Gastroesophageal sphincter (tissue), 4 donors: ENCODE data around the gene RNF40. TPM values are rescaled to one million over a fixed set of nuclear protein-coding genes. Genes with fewer than 3 reads are reported as not detected.

Experiments
- ATAC-seq: fragments of 150-250 bp; one replicate; pipeline ENCODE4 v1.9.1; 2016; ENCODE audit warnings: mild to moderate bottlenecking, moderate library complexity
- H3K27ac ChIP-seq, 4 donors: fragments of 200-600 bp; sonication (generic) in 3 of 4; 1 replicate in 3 of 4; 2 replicates in 1 of 4; pipeline ENCODE4 v1.5.1; 2016 to 2019
- H3K27me3 ChIP-seq: fragments of 200-600 bp; sonication (generic); one replicate; pipeline ENCODE4 v1.5.1; 2019
- H3K36me3 ChIP-seq, 2 donors: fragments of 200-600 bp; sonication (generic); one replicate each; pipeline ENCODE4 v1.5.1; 2019; ENCODE audit warnings: control low read depth in 1 of 2
- H3K4me1 ChIP-seq, 3 donors: fragments of 200-600 bp; sonication (generic); 1 replicate in 2 of 3; 2 replicates in 1 of 3; pipeline ENCODE4 v1.5.1; 2016 to 2019; ENCODE audit warnings: control low read depth in 2 of 3
- H3K4me3 ChIP-seq, 2 donors: fragments of 200-600 bp; sonication (generic); one replicate each; pipeline ENCODE4 v1.5.1; 2019; ENCODE audit warnings: mild to moderate bottlenecking in 1 of 2, moderate library complexity in 1 of 2
- H3K9me3 ChIP-seq, 3 donors: fragments of 200-600 bp; sonication (generic); one replicate each; pipeline ENCODE4 v1.5.1; 2017 to 2019; ENCODE audit warnings: control low read depth in 2 of 3
- EP300 ChIP-seq: sonication (generic); formaldehyde crosslinking; IDR thresholded peaks from one replicate; pipeline ENCODE4 v1.6.1; 2017; ENCODE audit warnings: antibody characterized with exemption, mild to moderate bottlenecking
- POLR2A ChIP-seq, 2 donors: fragments of 450-650 bp; IDR thresholded peaks; one replicate each; pipeline ENCODE4 v1.6.1; 2017; ENCODE audit warnings: antibody characterized with exemption in 2 of 2, mild to moderate bottlenecking in 2 of 2, moderate library complexity in 1 of 2
- POLR2AphosphoS5 ChIP-seq: sonication (generic); formaldehyde crosslinking; IDR thresholded peaks from one replicate; pipeline ENCODE4 v1.6.1; 2017; ENCODE audit warnings: antibody characterized with exemption
- WGBS, 2 donors: methylation state at CpG; one replicate each; pipeline ENCODE4 v1.1.5; 2018; ENCODE audit warnings: low coverage in 1 of 2; 5-methylcytosine and 5-hydroxymethylcytosine counted together
- total RNA-seq, 4 donors: library from RNA; depleted of rRNA; stranded (reverse); fragments of >200 nt; gene quantifications; one replicate each; pipeline ENCODE4 v1.1.0, GENCODE V29; 2016
- TF ChIP-seq, protein P1 (sequence below), 4 experiments: fragments of 200-600 bp in 2 of 4; fragments of 450-650 bp in 2 of 4; sonication (generic) in 1 of 4; IDR thresholded peaks; one replicate each; pipeline ENCODE4 v1.5.1; 2017 to 2019; ENCODE audit warnings: antibody characterized with exemption in 4 of 4, mild to moderate bottlenecking in 2 of 4, moderate library complexity in 2 of 4

Gene RNF40
- total RNA-seq, 4 donors from 2014 or later, result 76.4 to 108 (median 80.6) TPM

DNA sequence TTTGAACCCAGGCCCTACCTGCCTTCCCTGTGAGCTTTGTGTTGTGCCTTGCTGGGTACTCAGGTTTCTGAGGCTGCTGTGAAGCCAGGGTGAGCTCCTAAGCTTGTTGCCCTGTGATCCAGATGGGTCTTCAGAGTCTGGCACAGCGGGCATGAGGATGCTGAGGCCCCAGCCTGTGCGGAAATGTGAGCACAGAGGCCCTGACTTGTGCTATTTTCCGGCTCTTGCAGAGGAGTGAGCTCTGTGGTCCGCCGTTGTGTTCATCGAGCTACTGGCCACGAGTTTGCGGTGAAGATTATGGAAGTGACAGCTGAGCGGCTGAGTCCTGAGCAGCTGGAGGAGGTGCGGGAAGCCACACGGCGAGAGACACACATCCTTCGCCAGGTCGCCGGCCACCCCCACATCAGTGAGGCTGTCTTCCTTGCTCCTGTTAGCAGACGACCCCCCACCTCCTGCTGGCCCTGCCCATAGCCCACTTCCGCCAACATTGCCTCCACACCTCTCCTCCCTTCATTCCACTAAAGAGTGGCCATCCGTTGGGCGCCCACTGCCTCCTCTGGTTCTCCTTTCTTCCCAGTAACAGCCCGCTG is 11.2 kb upstream of the RNF40 start:
- no peaks in the 10 kb centered on the region for H3K9me3 ChIP-seq
- 80 to 90% methylated on average over 3 of the region's 20 CpGs for WGBS, 2 donors
- peaks cover 0 to 22% (median 5%) of the 10 kb centered on the region in 3 donors for H3K4me1 ChIP-seq
- no peak overlapping the region for H3K4me3 ChIP-seq
- TF ChIP-seq EP300 (no peak), POLR2AphosphoS5 (no peak), POLR2A (IDR thresholded peaks at IDR 0.05) (no peak)
- TF ChIP-seq, protein P1, sequence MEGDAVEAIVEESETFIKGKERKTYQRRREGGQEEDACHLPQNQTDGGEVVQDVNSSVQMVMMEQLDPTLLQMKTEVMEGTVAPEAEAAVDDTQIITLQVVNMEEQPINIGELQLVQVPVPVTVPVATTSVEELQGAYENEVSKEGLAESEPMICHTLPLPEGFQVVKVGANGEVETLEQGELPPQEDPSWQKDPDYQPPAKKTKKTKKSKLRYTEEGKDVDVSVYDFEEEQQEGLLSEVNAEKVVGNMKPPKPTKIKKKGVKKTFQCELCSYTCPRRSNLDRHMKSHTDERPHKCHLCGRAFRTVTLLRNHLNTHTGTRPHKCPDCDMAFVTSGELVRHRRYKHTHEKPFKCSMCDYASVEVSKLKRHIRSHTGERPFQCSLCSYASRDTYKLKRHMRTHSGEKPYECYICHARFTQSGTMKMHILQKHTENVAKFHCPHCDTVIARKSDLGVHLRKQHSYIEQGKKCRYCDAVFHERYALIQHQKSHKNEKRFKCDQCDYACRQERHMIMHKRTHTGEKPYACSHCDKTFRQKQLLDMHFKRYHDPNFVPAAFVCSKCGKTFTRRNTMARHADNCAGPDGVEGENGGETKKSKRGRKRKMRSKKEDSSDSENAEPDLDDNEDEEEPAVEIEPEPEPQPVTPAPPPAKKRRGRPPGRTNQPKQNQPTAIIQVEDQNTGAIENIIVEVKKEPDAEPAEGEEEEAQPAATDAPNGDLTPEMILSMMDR (IDR thresholded peaks at IDR 0.05), result no peak
- no peaks in the 10 kb centered on the region for H3K27me3 ChIP-seq
- peaks cover 0 to 55% of the 10 kb centered on the region in 2 donors for H3K36me3 ChIP-seq
- no peak overlapping the region for H3K27ac ChIP-seq
- ATAC-seq, result no peak

DNA sequence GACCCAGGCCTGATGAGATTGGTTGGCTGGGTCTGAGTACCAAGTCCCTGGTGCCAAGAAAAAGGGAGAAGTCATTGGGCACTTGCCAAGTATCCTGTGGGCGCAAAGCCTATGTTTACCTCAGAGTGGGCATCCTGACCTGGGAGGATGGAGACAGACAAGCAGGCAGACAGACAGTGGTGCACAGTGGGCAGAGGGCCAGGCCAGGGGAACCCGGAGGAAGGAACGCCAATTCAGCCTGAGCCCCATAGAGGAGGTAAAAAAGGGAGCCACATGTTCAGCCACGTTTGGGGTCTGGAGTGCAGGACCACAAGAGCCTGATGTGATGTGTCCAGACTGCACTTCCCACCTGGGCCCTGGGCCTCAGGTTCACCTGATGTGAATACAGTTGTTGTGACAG is 8.5 kb upstream of the RNF40 start:
- peaks cover 0 to 80% of the 10 kb centered on the region in 2 donors for H3K36me3 ChIP-seq
- no peak overlapping the region for H3K27ac ChIP-seq

DNA sequence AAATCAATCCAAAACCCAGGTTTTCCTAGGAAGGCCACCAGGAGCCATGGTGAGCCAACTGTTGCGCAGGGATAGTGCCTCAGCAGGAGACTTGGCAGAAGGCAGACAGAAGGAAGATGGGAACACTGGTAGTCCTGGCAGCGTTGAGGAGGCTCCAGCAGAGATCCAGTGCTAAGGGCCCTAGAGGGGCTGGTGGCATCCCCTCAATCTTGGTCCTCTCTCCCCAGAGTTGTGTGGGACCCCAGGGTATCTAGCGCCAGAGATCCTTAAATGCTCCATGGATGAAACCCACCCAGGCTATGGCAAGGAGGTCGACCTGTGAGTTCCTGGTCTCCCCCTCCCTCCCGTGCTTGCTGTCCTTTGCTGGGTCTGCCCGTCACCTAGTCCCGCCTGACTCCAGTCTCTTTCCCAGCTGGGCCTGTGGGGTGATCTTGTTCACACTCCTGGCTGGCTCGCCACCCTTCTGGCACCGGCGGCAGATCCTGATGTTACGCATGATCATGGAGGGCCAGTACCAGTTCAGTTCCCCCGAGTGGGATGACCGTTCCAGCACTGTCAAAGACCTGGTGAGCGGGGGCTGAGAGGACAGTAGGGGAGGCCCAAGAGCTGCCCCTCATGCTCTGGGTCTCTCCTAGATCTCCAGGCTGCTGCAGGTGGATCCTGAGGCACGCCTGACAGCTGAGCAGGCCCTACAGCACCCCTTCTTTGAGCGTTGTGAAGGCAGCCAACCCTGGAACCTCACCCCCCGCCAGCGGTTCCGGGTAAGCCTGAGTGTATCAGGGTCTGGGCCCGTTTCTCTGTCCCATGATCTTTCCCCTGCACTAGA is 6.0 kb upstream of the RNF40 start:
- ATAC-seq, result no peak

More for the DNA sequence above, 8.5 kb upstream of the RNF40 start:
- ATAC-seq, result no peak
- TF ChIP-seq, protein P1 (IDR thresholded peaks at IDR 0.05), result no peak
- no peak for TF ChIP-seq POLR2AphosphoS5
- no peak for TF ChIP-seq EP300
- TF ChIP-seq POLR2A (IDR thresholded peaks at IDR 0.05), result no peak
- H3K9me3 ChIP-seq, result no peaks in the 10 kb centered on the region
- peaks cover 0 to 14% (median 0%) of the 10 kb centered on the region in 3 donors for H3K4me1 ChIP-seq
- WGBS, 2 donors, result 32% methylated on average over 3 of the region's 4 CpGs; no CpG with 5 or more reads in 1 of the 2 donors
- H3K27me3 ChIP-seq, result no peaks in the 10 kb centered on the region
- no peak overlapping the region for H3K4me3 ChIP-seq

DNA sequence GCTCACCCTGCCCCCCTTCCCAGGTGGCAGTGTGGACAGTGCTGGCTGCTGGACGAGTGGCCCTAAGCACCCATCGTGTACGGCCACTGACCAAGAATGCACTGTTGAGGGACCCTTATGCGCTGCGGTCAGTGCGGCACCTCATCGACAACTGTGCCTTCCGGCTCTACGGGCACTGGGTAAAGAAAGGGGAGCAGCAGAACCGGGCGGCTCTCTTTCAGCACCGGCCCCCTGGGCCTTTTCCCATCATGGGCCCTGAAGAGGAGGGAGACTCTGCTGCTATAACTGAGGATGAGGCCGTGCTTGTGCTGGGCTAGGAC is 5.4 kb upstream of the RNF40 start:
- H3K4me1 ChIP-seq, result peaks cover 0 to 14% (median 8%) of the 10 kb centered on the region in 3 donors
- H3K27ac ChIP-seq, result no peak overlapping the region
- ATAC-seq, result no peak
- no peak for TF ChIP-seq POLR2AphosphoS5
- TF ChIP-seq, protein P1 (IDR thresholded peaks at IDR 0.05), result no peak
- no peak for TF ChIP-seq EP300
- no peak for TF ChIP-seq POLR2A (IDR thresholded peaks at IDR 0.05)
- H3K4me3 ChIP-seq, result no peak overlapping the region
- peaks cover 0 to 72% of the 10 kb centered on the region in 2 donors for H3K36me3 ChIP-seq
- 73 to 100% methylated on average over 2 to 3 of the region's 13 CpGs for WGBS, 2 donors
- no peaks in the 10 kb centered on the region for H3K27me3 ChIP-seq
- H3K9me3 ChIP-seq, result no peaks in the 10 kb centered on the region

More for the DNA sequence above, 6.0 kb upstream of the RNF40 start:
- Histone ChIP-seq H3K9me3 (no peaks in the 10 kb centered on the region), H3K4me3 (no peak overlapping the region), H3K27ac (no peak overlapping the region), H3K4me1 (peaks cover 0 to 9% (median 5%) of the 10 kb centered on the region in 3 donors), H3K27me3 (no peaks in the 10 kb centered on the region), H3K36me3 (peaks cover 0 to 78% of the 10 kb centered on the region in 2 donors)
- WGBS, 2 donors, result 93 to 94% methylated on average over 6 to 10 of the region's 20 CpGs
- TF ChIP-seq, protein P1 (IDR thresholded peaks at IDR 0.05), result no peak
- no peak for TF ChIP-seq POLR2A (IDR thresholded peaks at IDR 0.05)
- no peak for TF ChIP-seq POLR2AphosphoS5
- no peak for TF ChIP-seq EP300
